Measurements from ENCODE around the gene ZNF324. TPM values are rescaled to one million over a fixed set of nuclear protein-coding genes. Genes with fewer than 3 reads are reported as not detected.

Gene ZNF324
- total and polyA plus RNA-seq, 2 of the 13 experiments (the other 11 are each of a cell fraction or from before 2014, with no cell fraction given) = 1.1 to 4.7 TPM

DNA sequence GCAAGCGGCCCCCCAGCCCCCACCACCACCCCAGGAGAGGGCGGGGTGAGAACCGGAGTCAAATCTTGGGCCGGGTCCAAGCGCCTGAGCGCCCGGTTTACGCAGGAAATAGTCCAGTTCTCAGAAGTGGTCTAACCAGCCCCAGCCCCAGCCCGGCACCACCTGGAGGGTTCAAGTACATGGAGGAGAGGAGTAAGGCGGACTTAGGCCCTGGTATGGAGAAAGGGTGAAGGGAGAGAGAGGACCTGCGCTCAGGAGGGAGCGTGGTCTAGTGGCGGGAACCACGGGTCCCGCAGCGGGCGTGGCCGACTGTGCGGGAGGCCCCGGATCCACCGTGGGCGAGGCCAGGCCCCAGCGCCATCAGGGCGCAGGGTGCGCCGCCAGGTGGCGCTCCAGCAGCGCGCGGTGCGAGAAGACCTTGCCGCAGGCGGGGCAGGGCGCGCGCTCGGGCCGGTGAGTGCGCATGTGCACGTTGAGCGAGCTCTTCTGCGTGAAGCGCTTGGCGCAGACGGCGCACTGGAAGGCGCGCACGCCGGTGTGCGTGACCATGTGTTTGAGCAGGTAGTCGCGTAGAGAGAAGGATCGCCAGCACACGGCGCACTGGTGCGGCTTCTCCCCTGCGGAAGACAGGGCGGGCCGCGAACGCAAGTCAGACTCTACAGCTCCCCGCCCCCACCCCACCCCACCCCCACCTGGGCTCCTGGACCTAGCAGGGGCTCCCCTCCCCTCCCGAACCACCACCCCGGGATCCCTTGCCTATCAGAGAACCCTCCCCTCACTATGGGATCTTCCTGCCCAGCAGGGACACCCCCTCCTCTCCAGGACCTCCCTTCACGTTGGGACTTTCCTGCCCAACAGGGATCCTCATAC, 47.0 kb downstream of the ZNF324 start (continued):
- TF ChIP-seq KAT8 (CRISPR knock-in tag; IDR thresholded peaks at IDR 0.05) (peak; percentile 70), FOXC1 (CRISPR knock-in tag; IDR thresholded peaks at IDR 0.05; ENCODE audit: borderline replicate concordance) (0 out of 2 replicates have a peak, but pooled peaks have one; percentile 32), ZNF713 (CRISPR knock-in tag; IDR thresholded peaks at IDR 0.05) (no peak; the same call in 1 of the 2 replicates), HES4 (CRISPR knock-in tag; IDR thresholded peaks at IDR 0.05; ENCODE audit: borderline replicate concordance) (peak; percentile 88), TARDBP (CRISPR knock-in tag; IDR thresholded peaks at IDR 0.05) (peak; percentile 61), JDP2 (CRISPR knock-in tag; IDR thresholded peaks at IDR 0.05; ENCODE audit: borderline replicate concordance) (no peak), POLR2A (IDR thresholded peaks at IDR 0.05; ENCODE audit: insufficient read depth in 1 of 2, low read depth in 2 of 2, low read length in 2 of 2) (peak; percentile 84 to 95), ZNF275 (CRISPR knock-in tag; IDR thresholded peaks at IDR 0.05; ENCODE audit: borderline replicate concordance) (peak; percentile 71; the same call in 1 of the 2 replicates), YEATS4 (CRISPR knock-in tag; IDR thresholded peaks at IDR 0.05; ENCODE audit: borderline replicate concordance) (peak; percentile 92), HNF1A (IDR thresholded peaks at IDR 0.05; ENCODE audit: low read depth) (no peak), HNF1A (CRISPR knock-in tag; IDR thresholded peaks at IDR 0.05; ENCODE audit: borderline replicate concordance) (peak; percentile 54; the same call in 1 of the 2 replicates), KLF9 (CRISPR knock-in tag; IDR thresholded peaks at IDR 0.05; ENCODE audit: low read depth) (no peak), ZNF800 (CRISPR knock-in tag; IDR thresholded peaks at IDR 0.05) (peak; percentile 93), SIX4 (CRISPR knock-in tag; IDR thresholded peaks at IDR 0.05) (0 out of 2 replicates have a peak, but pooled peaks have one; percentile 37), ETV5 (CRISPR knock-in tag; IDR thresholded peaks at IDR 0.05; ENCODE audit: borderline replicate concordance) (peak; percentile 36; the same call in 1 of the 2 replicates), SP4 (CRISPR knock-in tag; IDR thresholded peaks at IDR 0.05) (peak; percentile 87; the same call in 1 of the 2 replicates), MYC (CRISPR knock-in tag; IDR thresholded peaks at IDR 0.05; ENCODE audit: borderline replicate concordance) (peak; percentile 98), ZNF547 (CRISPR knock-in tag; IDR thresholded peaks at IDR 0.05) (0 out of 2 replicates have a peak, but pooled peaks have one; percentile 45)
- TF ChIP-seq, protein P1, sequence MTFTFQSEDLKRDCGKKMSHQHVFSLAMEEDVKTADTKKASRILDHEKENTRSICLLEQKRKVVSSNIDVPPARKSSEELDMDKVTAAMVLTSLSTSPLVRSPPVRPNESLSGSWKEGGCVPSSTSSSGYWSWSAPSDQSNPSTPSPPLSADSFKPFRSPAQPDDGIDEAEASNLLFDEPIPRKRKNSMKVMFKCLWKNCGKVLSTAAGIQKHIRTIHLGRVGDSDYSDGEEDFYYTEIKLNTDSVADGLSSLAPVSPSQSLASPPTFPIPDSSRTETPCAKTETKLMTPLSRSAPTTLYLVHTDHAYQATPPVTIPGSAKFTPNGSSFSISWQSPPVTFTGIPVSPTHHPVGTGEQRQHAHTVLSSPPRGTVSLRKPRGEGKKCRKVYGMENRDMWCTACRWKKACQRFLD (CRISPR knock-in tag; IDR thresholded peaks at IDR 0.05; ENCODE audit: borderline replicate concordance) = peak; percentile 92; the same call in 1 of the 2 replicates
